Measurements from ENCODE around the gene ADSS2.
"Not testable (repeated sequence)": the region's sequence is repeated elsewhere in the genome, so short reads cannot be mapped to it uniquely, and the experiment has no call there.

Gene ADSS2

DNA sequence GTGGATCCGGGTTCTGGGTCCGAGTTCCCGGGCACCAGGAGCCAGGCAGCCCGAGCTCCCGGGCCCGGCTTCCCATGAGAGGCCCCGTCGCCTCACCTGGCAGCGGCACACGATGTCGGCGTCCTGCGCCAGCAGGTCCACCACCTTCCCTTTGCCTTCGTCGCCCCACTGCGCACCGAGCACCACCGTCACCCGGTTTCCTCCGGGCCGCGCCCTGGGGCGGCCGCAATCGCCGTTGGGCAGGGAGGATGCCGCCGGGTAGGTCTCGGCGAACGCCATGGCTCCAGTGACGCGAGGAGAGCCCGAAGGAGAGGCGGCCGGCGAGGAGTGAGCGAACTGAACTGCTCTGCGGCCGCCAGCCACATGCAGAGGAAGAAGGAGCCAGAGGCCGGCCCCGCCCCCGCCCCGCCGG, at the start of gene ADSS2:
ADSS2 (minus strand) TSS at position 371 of the 412 bp plus-strand sequence; CDS start at position 279, 92 bp downstream.
- no peak for DNase-seq

GRCh38 chr1:244500515-244500914, 48.8 kb upstream of the ADSS2 start:
- not testable (repeated sequence) for DNase-seq

- DNase-seq, result not testable (repeated sequence)
Observed at GRCh38 chr1:244499484-244499883, 47.8 kb upstream of the ADSS2 start.

DNA sequence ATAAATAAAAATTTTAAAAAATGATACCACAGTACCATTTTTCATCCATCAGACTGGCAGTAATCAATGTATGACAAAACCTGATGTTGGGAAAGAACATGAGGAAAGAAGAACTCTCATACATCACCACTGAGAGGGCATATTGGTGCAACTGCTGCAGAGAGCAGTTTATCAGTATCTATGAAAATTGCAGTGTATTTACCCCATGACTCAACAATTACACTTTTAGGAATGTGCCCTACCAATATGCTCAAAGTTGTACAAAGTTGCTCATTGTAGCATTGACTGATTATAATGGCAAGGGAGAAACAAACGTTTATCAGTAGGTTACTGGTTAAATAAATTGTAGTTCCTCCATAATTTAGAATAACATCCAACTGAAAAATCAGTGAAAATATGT, 46.1 kb upstream of the ADSS2 start:
- no peak for DNase-seq

DNA sequence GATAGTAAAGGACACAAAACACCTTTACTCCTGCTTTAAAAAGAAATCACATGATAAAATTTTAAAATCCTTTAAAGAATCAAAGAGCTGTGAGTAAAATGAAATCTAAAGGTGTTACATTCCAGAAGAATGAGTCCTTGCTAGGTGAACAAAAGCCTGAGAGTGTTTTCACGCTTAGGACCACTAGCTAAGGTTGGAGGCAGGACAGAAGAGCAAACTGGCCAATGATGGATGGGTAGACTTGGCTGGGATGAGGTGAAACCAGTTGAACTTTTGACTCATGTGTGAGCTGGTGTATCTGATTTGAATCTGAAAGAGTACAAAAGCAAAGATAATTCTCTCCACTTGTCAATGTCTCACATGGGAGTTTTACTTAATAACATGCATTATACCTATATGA, 44.5 kb upstream of the ADSS2 start:
- no peak for DNase-seq

- DNase-seq, result no peak
Observed at GRCh38 chr1:244494653-244495052, 42.9 kb upstream of the ADSS2 start.

DNA sequence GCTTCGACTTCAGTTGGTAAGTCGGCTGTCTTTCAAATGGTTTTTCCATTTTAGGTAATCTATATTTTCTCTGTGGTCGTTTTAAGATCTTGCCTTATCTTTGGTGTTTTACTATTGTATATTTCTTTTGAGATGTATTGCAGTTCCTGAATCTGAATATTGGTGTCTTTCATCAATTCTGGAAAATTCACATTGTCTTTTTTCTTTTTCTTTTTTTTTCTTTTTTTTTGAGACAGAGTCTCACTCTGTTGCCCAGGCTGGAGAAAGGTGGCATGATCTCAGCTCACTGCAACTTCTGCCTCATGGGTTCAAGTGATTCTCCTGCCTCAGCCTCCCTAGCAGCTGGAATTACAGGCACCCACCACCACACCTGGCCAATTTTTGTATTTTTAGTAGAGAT, 33.3 kb upstream of the ADSS2 start:
- DNase-seq, result not testable (repeated sequence)

DNA sequence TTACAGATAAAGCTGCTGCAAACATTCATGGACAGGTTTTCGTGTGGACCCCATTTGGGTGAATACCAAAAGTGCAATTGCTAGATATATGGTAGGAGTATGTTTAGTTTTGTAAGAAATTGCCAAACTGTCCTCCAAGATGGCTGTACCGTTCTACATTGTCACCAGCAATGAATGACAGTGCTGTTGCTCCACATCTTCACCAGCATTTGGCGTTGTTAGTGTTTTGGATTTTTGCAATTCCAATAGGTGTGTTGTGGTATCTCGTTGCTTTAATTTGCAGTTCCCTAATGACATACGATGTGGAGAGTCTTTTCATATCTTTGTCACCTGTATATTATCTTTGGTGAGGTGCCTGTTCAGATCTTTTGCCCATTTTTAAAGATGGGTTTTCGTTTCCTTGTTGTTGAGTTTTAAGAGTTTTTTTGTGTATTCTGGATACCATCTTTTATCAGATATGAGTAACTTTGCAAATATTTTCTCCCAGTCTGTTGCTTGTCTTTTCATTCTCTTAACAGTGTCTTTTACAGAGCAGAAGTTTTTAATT, 21.4 kb upstream of the ADSS2 start:
- no peak for DNase-seq

DNA sequence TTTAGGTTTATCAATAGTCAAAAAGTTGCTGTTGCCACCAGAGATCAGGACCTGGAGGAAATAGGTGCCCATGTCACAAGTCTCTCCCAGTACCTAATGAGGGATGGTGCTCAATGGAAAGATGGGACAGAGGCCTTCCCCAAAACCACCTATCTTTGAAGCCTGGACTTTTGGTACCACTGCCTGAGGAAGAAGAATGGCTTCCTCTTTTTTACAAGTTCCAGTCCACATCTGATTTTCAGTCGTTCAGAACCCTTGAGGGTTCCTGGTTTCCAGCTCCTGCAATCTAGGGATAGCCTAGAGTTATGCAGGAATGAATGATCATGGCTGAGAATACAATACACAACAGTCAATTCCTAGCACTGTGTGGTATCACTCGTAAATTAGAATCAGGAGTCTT, 15.0 kb upstream of the ADSS2 start:
- no peak for DNase-seq

GRCh38 chr1:244461245-244462071, 9.7 kb upstream of the ADSS2 start, which contains the start of gene CATSPERE:
Gene CATSPERE, plus strand, starts transcription at chr1:244461273. Its CDS starts 157 bp downstream, at chr1:244461430.
- peak; percentile 68 for DNase-seq

- DNase-seq, result peak; percentile 25
Observed at GRCh38 chr1:244460197-244460596, 8.5 kb upstream of the ADSS2 start.

DNA sequence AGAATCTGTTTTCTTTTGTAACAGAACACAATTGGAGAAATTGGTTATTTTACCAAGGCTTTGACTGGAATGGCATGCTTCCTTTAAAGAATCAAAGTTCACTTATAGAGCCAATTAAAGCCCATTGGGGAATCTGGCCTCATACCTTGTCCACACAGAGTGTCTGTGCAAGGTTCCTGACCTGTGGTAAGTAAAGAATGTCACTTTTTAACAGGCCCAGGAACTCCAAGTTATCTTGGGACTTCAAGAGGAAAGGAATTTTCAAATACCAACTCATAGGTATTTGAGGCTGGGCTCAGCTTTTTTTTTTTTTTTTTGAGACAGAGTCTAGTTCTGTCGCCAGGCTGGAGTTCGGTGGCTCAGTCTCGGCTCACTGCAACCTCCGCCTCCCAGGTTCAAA, 7.1 kb upstream of the ADSS2 start:
- no peak for DNase-seq

DNA sequence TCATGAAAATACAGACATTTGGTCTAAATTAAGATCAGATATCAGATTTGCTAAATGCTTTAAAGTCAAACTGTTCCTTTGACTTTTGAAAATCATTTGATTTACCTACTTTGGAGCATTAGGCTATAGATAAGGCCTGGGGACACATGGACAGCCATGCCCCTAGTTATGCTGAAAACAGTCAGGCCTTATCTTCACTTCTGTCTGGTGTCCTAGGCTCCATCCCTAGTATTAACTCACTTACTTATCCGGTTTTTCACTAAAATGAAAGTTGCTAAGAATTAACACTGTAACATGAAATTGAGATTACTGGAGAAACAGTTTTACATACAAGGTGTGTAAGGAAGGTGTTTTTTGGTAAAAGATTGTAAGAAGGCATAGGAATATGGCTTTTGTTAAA, 4.9 kb upstream of the ADSS2 start:
- no peak for DNase-seq

DNA sequence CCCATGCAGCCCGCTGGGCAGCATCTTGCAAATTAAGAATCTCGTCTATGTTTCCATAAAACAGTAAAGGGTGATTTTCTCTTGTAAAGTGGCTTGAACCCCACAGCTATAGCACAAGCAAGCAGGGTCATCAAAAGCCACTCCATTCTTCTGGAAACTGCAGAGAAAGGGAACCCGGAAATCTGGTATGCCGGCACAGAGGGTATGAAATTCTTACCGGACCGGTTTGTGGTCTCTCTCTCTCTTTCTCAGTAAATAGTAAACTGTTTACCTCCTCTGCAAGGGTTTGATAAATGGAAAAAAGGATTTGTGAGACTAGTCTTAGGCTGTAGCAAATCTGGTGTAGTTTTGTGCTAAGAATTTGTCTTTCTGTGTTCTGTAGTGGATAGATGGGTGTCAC, 2.7 kb upstream of the ADSS2 start:
- no peak for DNase-seq

DNA sequence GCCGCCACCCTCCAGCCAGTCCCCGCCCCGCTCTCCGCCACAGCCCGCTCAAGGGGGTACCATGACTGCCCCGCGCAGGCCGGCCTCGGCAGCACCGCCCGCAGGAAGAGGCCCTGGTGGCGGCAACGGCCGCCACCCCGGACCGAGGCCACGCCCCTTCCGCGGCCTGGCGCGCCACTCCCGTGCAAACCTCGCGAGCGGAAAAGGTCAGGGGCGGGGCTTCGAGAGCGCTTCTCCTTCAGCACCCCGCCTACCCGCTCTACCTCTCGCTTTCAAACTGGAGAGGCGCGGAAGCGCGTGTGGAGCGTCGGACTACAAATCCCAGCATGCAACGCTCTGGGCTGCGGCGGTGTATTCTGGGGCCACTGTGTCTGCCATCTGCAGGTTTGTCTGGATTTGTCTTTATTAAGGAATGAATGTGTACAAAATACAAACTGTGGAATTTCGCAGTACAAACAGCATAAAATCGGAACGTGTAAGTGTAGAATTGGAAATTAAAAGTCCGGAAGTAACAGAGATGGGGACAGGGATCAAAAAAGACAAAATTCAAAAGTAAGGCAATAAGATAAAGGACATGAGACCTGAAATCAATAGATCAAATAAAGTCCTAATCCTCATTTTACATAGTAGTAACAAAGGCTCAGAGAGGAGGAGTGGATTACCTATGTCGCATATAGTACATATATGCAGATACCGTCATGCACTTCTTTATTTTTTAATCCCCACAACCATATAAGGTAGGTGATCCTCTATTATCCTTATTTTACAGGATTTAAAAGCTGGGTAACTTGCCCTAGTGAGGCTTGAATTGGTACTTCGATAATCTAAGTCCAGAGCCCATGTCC, 464 bp upstream of the ADSS2 start:
- peak; percentile 99 for DNase-seq

GRCh38 chr1:244450597-244451538, 841 bp downstream of the ADSS2 start:
- DNase-seq, result peak; percentile 73

DNA sequence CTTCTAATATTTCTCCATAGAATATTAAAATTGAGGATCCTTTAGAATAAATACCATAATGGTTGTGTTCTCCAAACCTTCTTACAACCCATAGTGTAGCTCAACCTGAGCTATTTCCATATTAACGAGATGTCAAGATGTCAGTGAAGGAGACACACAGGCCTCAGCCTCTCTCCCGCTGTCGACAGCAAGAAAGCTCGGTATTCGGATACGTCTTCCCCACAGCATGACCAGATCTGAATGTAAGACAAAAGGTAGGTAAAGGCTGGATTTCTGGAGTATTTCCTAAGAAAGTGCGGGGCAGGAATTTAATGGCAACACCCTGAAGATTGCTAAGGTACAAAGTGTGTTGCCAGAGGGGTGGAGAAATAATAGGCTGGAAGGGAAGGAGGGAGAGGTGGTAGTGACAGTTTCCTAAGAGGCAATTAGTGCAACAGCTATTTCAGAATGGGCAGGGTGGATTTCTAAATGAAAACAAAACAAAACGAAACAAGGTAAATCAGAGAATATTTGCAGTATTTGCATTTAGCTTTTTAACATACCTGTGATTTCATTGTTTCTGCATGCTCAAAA, 1.7 kb downstream of the ADSS2 start:
- no peak for DNase-seq

GRCh38 chr1:244448279-244449036, 3.3 kb downstream of the ADSS2 start:
- DNase-seq, result no peak

GRCh38 chr1:244447552-244447951, 4.2 kb downstream of the ADSS2 start:
- no peak for DNase-seq

- DNase-seq, result no peak
Observed at GRCh38 chr1:244447024-244447423, 4.7 kb downstream of the ADSS2 start.
